ENCODE data around the gene IL1RL1.

The IL1RL1 gene

DNA sequence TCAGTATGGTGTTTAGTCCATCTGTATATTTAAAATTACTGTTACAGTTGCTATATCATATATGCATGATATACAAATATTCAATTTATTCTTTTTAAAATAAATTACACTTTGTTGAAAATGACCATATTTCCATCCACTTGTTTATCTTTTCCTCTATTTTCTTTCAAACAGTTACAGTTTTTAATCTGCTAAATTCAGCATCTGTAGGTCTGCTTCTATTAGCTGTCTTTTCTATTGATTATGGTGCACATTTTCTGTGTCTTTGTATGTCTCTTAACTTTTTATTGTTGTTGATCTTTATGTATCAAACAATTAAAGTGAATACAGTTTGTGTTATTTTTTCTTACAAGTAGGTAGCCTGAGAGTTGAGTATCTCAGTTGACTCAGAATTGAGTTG lies 72.4 kb downstream of the IL1RL1 start:
- Histone ChIP-seq H3K4me3 (ENCODE audit: low read depth, low read length) (no peak overlapping the region), H4K12ac (ENCODE audit: low read depth, low read length) (no peak overlapping the region), H3K14ac (ENCODE audit: low read length) (no peak overlapping the region), H3K23ac (ENCODE audit: low read length) (no peak overlapping the region), H3K4me1 (ENCODE audit: control insufficient read depth in 1 of 2, insufficient read depth in 2 of 2, low read length in 2 of 2) (no peaks in the 10 kb centered on the region), H4K8ac (ENCODE audit: low read depth, low read length) (no peak overlapping the region), H2AK5ac (ENCODE audit: low read length) (no peak overlapping the region), H3K4me2 (ENCODE audit: low read length) (no peak overlapping the region), H2BK5ac (ENCODE audit: low read depth, low read length, poor library complexity) (no peak overlapping the region), H3K18ac (ENCODE audit: low read length) (no peak overlapping the region), H4K91ac (ENCODE audit: low read depth, low read length) (no peak overlapping the region), H3K79me2 (ENCODE audit: control insufficient read depth, insufficient read depth, low read length, poor library complexity) (no peaks in the 10 kb centered on the region), H3K9ac (ENCODE audit: low read length) (no peak overlapping the region), H2BK120ac (ENCODE audit: insufficient read depth, low read length, poor library complexity) (no peak overlapping the region), H2AFZ (ENCODE audit: insufficient read depth, low read length, poor library complexity) (no peak overlapping the region), H3K79me1 (ENCODE audit: low read length) (no peaks in the 10 kb centered on the region), H3K27me3 (ENCODE audit: insufficient read depth, low read length) (no peaks in the 10 kb centered on the region), H3K36me3 (ENCODE audit: control insufficient read depth in 1 of 2, insufficient read depth in 2 of 2, low read length in 2 of 2) (no peaks in the 10 kb centered on the region), H3K27ac (ENCODE audit: low read depth, low read length) (no peak overlapping the region), H3K9me3 (ENCODE audit: insufficient read depth, low read depth, low read length) (no peaks in the 10 kb centered on the region), H3K4ac (ENCODE audit: low read depth, low read length) (no peak overlapping the region), H2BK12ac (ENCODE audit: low read length) (no peak overlapping the region)
- DNase-seq, result no peak

DNA sequence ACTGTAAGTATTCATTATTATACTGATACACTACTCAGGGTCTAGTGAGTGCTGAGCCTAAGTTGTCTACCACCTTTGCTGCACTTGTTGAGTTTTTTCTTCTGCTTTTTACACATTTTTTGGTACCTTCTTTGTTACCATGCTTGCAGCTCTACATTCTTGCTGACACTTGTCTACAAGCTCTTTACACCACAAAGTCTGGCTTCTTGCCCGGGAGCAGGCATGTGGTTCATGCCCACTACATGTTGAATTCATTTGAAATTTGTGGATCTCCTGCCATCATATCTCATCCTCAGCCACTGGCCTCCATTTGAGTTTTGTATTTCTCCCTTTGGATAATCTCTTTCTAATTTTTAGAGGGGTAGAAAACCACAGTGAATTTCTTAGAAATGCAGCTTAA lies 74.2 kb downstream of the IL1RL1 start:
- H2BK12ac ChIP-seq (ENCODE audit: low read length), result no peak overlapping the region
- no peaks in the 10 kb centered on the region for H3K4me1 ChIP-seq (ENCODE audit: control insufficient read depth in 1 of 2, insufficient read depth in 2 of 2, low read length in 2 of 2)
- no peak overlapping the region for H3K9ac ChIP-seq (ENCODE audit: low read length)
- H2BK5ac ChIP-seq (ENCODE audit: low read depth, low read length, poor library complexity), result no peak overlapping the region
- H3K79me2 ChIP-seq (ENCODE audit: control insufficient read depth, insufficient read depth, low read length, poor library complexity), result no peaks in the 10 kb centered on the region
- no peaks in the 10 kb centered on the region for H3K36me3 ChIP-seq (ENCODE audit: control insufficient read depth in 1 of 2, insufficient read depth in 2 of 2, low read length in 2 of 2)
- no CpG with 5 or more reads among the region's 1 CpG for WGBS (ENCODE audit: extremely low coverage, insufficient coverage, insufficient read length)
- H3K27ac ChIP-seq (ENCODE audit: low read depth, low read length), result no peak overlapping the region
- no peak overlapping the region for H3K4me3 ChIP-seq (ENCODE audit: low read depth, low read length)
- no peak for DNase-seq
- no peaks in the 10 kb centered on the region for H3K27me3 ChIP-seq (ENCODE audit: insufficient read depth, low read length)
- H4K12ac ChIP-seq (ENCODE audit: low read depth, low read length), result no peak overlapping the region
- no peak overlapping the region for H3K14ac ChIP-seq (ENCODE audit: low read length)
- H3K18ac ChIP-seq (ENCODE audit: low read length), result no peak overlapping the region
- no peak overlapping the region for H2BK120ac ChIP-seq (ENCODE audit: insufficient read depth, low read length, poor library complexity)
- no peak overlapping the region for H2AK5ac ChIP-seq (ENCODE audit: low read length)
- no peak overlapping the region for H2AFZ ChIP-seq (ENCODE audit: insufficient read depth, low read length, poor library complexity)
- no peak overlapping the region for H4K8ac ChIP-seq (ENCODE audit: low read depth, low read length)
- no peak overlapping the region for H3K4me2 ChIP-seq (ENCODE audit: low read length)
- no peaks in the 10 kb centered on the region for H3K79me1 ChIP-seq (ENCODE audit: low read length)
- H3K23ac ChIP-seq (ENCODE audit: low read length), result no peak overlapping the region
- H3K9me3 ChIP-seq (ENCODE audit: insufficient read depth, low read depth, low read length), result no peaks in the 10 kb centered on the region
- H3K4ac ChIP-seq (ENCODE audit: low read depth, low read length), result no peak overlapping the region
- H4K91ac ChIP-seq (ENCODE audit: low read depth, low read length), result no peak overlapping the region

DNA sequence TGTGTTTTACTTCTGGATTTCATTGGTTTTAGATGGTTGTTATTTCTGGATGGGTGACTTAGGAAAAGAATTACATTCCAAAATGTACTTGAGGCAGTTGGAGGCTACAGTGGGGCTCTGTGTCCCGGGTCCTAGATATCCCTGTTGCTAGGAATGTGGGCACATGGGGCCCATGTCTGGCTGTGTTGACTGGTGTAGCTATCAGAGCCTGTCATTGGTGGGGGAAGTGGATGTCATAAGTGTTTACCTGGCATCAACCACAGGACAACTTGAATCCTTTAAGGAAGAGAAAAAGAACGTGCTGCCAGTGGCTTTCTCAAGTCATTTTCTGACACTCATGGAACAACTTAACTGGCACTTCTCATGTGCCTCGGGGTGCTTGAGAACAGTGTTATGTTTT lies 74.6 kb downstream of the IL1RL1 start:
- no CpG with 5 or more reads among the region's 3 CpGs for WGBS (ENCODE audit: extremely low coverage, insufficient coverage, insufficient read length)

DNA sequence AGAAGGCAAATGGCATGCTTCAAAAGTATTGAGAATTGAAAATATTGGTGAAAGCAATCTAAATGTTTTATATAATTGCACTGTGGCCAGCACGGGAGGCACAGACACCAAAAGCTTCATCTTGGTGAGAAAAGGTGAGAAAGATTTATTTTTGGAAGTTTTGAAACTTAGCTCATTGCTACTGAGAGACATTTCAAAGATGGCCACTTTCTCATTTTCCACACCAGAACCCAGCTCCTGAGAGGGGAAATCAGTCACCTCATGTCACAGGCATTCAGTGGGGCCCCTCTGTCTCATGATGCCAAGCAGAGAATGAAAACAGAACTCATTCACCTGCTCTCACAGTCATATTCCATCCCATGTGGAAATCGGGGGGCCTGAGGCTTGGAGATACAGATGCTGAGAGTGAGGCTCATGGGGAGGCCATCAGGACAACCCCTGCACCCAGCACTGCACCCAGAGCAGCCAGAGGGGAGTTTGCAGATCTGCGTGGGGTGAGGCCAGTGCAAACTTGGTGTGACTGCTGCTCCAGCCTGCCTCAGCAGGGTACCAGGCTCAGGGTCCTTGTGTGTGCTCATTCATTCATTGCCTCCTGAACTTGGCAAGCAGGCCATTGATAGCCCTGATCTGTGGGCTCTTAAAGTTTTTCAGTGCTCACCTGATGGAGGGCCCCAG lies 75.6 kb downstream of the IL1RL1 start:
- Histone ChIP-seq H3K79me1 (ENCODE audit: low read length) (no peaks in the 10 kb centered on the region), H3K36me3 (ENCODE audit: control insufficient read depth in 1 of 2, insufficient read depth in 2 of 2, low read length in 2 of 2) (no peaks in the 10 kb centered on the region), H3K9ac (ENCODE audit: low read length) (no peak overlapping the region), H3K27ac (ENCODE audit: low read depth, low read length) (no peak overlapping the region), H3K14ac (ENCODE audit: low read length) (no peak overlapping the region), H4K91ac (ENCODE audit: low read depth, low read length) (no peak overlapping the region), H4K12ac (ENCODE audit: low read depth, low read length) (no peak overlapping the region), H2BK12ac (ENCODE audit: low read length) (no peak overlapping the region), H2AK5ac (ENCODE audit: low read length) (no peak overlapping the region), H4K8ac (ENCODE audit: low read depth, low read length) (no peak overlapping the region), H3K9me3 (ENCODE audit: insufficient read depth, low read depth, low read length) (no peaks in the 10 kb centered on the region), H3K4me2 (ENCODE audit: low read length) (no peak overlapping the region), H2BK5ac (ENCODE audit: low read depth, low read length, poor library complexity) (no peak overlapping the region), H3K4me1 (ENCODE audit: control insufficient read depth in 1 of 2, insufficient read depth in 2 of 2, low read length in 2 of 2) (no peaks in the 10 kb centered on the region), H3K4ac (ENCODE audit: low read depth, low read length) (no peak overlapping the region), H3K79me2 (ENCODE audit: control insufficient read depth, insufficient read depth, low read length, poor library complexity) (no peaks in the 10 kb centered on the region), H2AFZ (ENCODE audit: insufficient read depth, low read length, poor library complexity) (no peak overlapping the region), H3K23ac (ENCODE audit: low read length) (no peak overlapping the region), H3K27me3 (ENCODE audit: insufficient read depth, low read length) (no peaks in the 10 kb centered on the region), H2BK120ac (ENCODE audit: insufficient read depth, low read length, poor library complexity) (no peak overlapping the region), H3K4me3 (ENCODE audit: low read depth, low read length) (no peak overlapping the region), H3K18ac (ENCODE audit: low read length) (no peak overlapping the region)
- no peak for DNase-seq
- no CpG with 5 or more reads among the region's 3 CpGs for WGBS (ENCODE audit: extremely low coverage, insufficient coverage, insufficient read length)

More for the DNA sequence above, 74.6 kb downstream of the IL1RL1 start:
- no peaks in the 10 kb centered on the region for H3K36me3 ChIP-seq (ENCODE audit: control insufficient read depth in 1 of 2, insufficient read depth in 2 of 2, low read length in 2 of 2)
- DNase-seq, result no peak
- H3K79me2 ChIP-seq (ENCODE audit: control insufficient read depth, insufficient read depth, low read length, poor library complexity), result no peaks in the 10 kb centered on the region
- H3K9me3 ChIP-seq (ENCODE audit: insufficient read depth, low read depth, low read length), result no peaks in the 10 kb centered on the region
- no peaks in the 10 kb centered on the region for H3K4me1 ChIP-seq (ENCODE audit: control insufficient read depth in 1 of 2, insufficient read depth in 2 of 2, low read length in 2 of 2)
- H3K18ac ChIP-seq (ENCODE audit: low read length), result no peak overlapping the region
- no peak overlapping the region for H2AFZ ChIP-seq (ENCODE audit: insufficient read depth, low read length, poor library complexity)
- H4K8ac ChIP-seq (ENCODE audit: low read depth, low read length), result no peak overlapping the region
- no peak overlapping the region for H2AK5ac ChIP-seq (ENCODE audit: low read length)
- H3K27me3 ChIP-seq (ENCODE audit: insufficient read depth, low read length), result no peaks in the 10 kb centered on the region
- H3K9ac ChIP-seq (ENCODE audit: low read length), result no peak overlapping the region
- H2BK12ac ChIP-seq (ENCODE audit: low read length), result no peak overlapping the region
- no peak overlapping the region for H3K14ac ChIP-seq (ENCODE audit: low read length)
- H3K23ac ChIP-seq (ENCODE audit: low read length), result no peak overlapping the region
- no peak overlapping the region for H3K4me2 ChIP-seq (ENCODE audit: low read length)
- no peak overlapping the region for H3K4me3 ChIP-seq (ENCODE audit: low read depth, low read length)
- no peaks in the 10 kb centered on the region for H3K79me1 ChIP-seq (ENCODE audit: low read length)
- no peak overlapping the region for H2BK5ac ChIP-seq (ENCODE audit: low read depth, low read length, poor library complexity)
- H4K12ac ChIP-seq (ENCODE audit: low read depth, low read length), result no peak overlapping the region
- H3K4ac ChIP-seq (ENCODE audit: low read depth, low read length), result no peak overlapping the region
- no peak overlapping the region for H4K91ac ChIP-seq (ENCODE audit: low read depth, low read length)
- H3K27ac ChIP-seq (ENCODE audit: low read depth, low read length), result no peak overlapping the region
- H2BK120ac ChIP-seq (ENCODE audit: insufficient read depth, low read length, poor library complexity), result no peak overlapping the region

Data from trophoblast cell (in vitro differentiated cells and primary cell).